IMR-90 (cell line): Measurements from ENCODE around the gene GRIA4.

Source experiments
- BHLHE40 ChIP-seq: fragments of 150-350 bp; IDR thresholded peaks from 2 replicates; pipeline ENCODE4 v1.6.1; 2016; ENCODE audit warnings: mild to moderate bottlenecking, low read depth, low read length
- CEBPB ChIP-seq: IDR thresholded peaks from 2 replicates; pipeline ENCODE4 v1.6.1; 2012; ENCODE audit warnings: low read depth, low read length, improper control_type of control experiment
- ELK1 ChIP-seq: fragments of 150-350 bp; IDR thresholded peaks from 2 replicates; pipeline ENCODE4 v1.6.1; 2016; ENCODE audit warnings: low read depth, mild to moderate bottlenecking, low read length, moderate library complexity, borderline replicate concordance
- FOS ChIP-seq: fragments of 150-350 bp; IDR thresholded peaks from 2 replicates; pipeline ENCODE4 v1.6.1; 2016; ENCODE audit warnings: low read depth, low read length
- MAFK ChIP-seq: IDR thresholded peaks from 2 replicates; pipeline ENCODE4 v1.6.1; 2012; ENCODE audit warnings: low read depth, low read length, improper control_type of control experiment
- MXI1 ChIP-seq: IDR thresholded peaks from 2 replicates; pipeline ENCODE4 v1.6.1; 2012; ENCODE audit warnings: low read depth, mild to moderate bottlenecking, low read length, moderate library complexity, borderline replicate concordance
- NFE2L2 ChIP-seq: fragments of 150-350 bp; IDR thresholded peaks from 2 replicates; pipeline ENCODE4 v1.6.1; 2016; ENCODE audit warnings: low read depth, mild to moderate bottlenecking, low read length
- POLR2A ChIP-seq: IDR thresholded peaks from 2 replicates; pipeline ENCODE4 v1.6.1; 2012; ENCODE audit warnings: mild to moderate bottlenecking, low read depth, low read length
- RAD21 ChIP-seq: IDR thresholded peaks from 2 replicates; pipeline ENCODE4 v1.6.1; 2012; ENCODE audit warnings: low read length, improper control_type of control experiment
- RCOR1 ChIP-seq: IDR thresholded peaks from 2 replicates; pipeline ENCODE4 v1.6.1; 2012; ENCODE audit warnings: mild to moderate bottlenecking, low read length, improper control_type of control experiment; ENCODE audit not compliant: insufficient replicate concordance
- RFX5 ChIP-seq: IDR thresholded peaks from 2 replicates; pipeline ENCODE4 v1.8.0; 2012; ENCODE audit warnings: low read depth, mild to moderate bottlenecking, low read length, moderate library complexity
- SMC3 ChIP-seq: fragments of 150-350 bp; IDR thresholded peaks from 2 replicates; pipeline ENCODE4 v1.6.1; 2016; ENCODE audit warnings: low read depth, mild to moderate bottlenecking, antibody characterized with exemption, low read length, moderate library complexity
- USF2 ChIP-seq: fragments of 150-350 bp; IDR thresholded peaks from 2 replicates; pipeline ENCODE4 v1.6.1; 2017; ENCODE audit warnings: mild to moderate bottlenecking, antibody characterized with exemption, low read length, low read depth
- TF ChIP-seq, protein P1 (sequence below): conservative IDR thresholded peaks from 2 replicates; pipeline ENCODE4 v1.5.1; 2012; ENCODE audit warnings: mild to moderate bottlenecking, low read depth, low read length, improper control_type of control experiment

GRCh38 chr11:105878510-105878909, 268.6 kb downstream of the GRIA4 start:
- no peak for TF ChIP-seq RCOR1
- no peak for TF ChIP-seq POLR2A
- TF ChIP-seq, protein P1, sequence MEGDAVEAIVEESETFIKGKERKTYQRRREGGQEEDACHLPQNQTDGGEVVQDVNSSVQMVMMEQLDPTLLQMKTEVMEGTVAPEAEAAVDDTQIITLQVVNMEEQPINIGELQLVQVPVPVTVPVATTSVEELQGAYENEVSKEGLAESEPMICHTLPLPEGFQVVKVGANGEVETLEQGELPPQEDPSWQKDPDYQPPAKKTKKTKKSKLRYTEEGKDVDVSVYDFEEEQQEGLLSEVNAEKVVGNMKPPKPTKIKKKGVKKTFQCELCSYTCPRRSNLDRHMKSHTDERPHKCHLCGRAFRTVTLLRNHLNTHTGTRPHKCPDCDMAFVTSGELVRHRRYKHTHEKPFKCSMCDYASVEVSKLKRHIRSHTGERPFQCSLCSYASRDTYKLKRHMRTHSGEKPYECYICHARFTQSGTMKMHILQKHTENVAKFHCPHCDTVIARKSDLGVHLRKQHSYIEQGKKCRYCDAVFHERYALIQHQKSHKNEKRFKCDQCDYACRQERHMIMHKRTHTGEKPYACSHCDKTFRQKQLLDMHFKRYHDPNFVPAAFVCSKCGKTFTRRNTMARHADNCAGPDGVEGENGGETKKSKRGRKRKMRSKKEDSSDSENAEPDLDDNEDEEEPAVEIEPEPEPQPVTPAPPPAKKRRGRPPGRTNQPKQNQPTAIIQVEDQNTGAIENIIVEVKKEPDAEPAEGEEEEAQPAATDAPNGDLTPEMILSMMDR, result no peak
- no peak for TF ChIP-seq CEBPB
- no peak for TF ChIP-seq NFE2L2
- TF ChIP-seq USF2, result no peak
- TF ChIP-seq BHLHE40, result no peak
- TF ChIP-seq SMC3, result no peak
- no peak for TF ChIP-seq MAFK
- TF ChIP-seq FOS, result no peak
- TF ChIP-seq MXI1, result no peak
- TF ChIP-seq ELK1, result no peak
- TF ChIP-seq RAD21, result no peak
- TF ChIP-seq RFX5, result no peak
